Kidney (tissue), 14 donors: Measurements from ENCODE around the gene ADGRE1. TPM values are rescaled to one million over a fixed set of nuclear protein-coding genes. Genes with fewer than 3 reads are reported as not detected.

Experiments
- DNase-seq, 5 donors: peaks; one replicate each; pipeline ENCODE4 v3.0.0-alpha.2; 2013 to 2020
- FAIRE-seq: peaks from 2 replicates; lab custom pipeline; 2012; peaks lifted over from hg19 to GRCh38; lab: Jason Lieb, UNC
- H3K27ac ChIP-seq, 2 donors: one replicate each; pipeline ENCODE4 v1.7.0; 2013; ENCODE audit warnings: low read depth in 2 of 2, low read length in 2 of 2, inconsistent platforms in 1 of 2
- H3K27me3 ChIP-seq: one replicate; pipeline ENCODE4 v1.7.1; 2013; ENCODE audit warnings: low read length, inconsistent platforms; ENCODE audit not compliant: control insufficient read depth, insufficient read depth
- H3K36me3 ChIP-seq, 3 donors: one replicate each; pipeline versions ENCODE4 v1.7.0 to v1.7.1; 2013; ENCODE audit warnings: low read length in 3 of 3, control low read depth in 1 of 3, inconsistent platforms in 1 of 3; ENCODE audit not compliant: insufficient read depth in 3 of 3, control insufficient read depth in 2 of 3
- H3K4me1 ChIP-seq, 3 donors: one replicate each; pipeline versions ENCODE4 v1.7.0 to v1.7.1; 2013; ENCODE audit warnings: low read length in 3 of 3, inconsistent platforms in 1 of 3, low read depth in 1 of 3; ENCODE audit not compliant: control insufficient read depth in 2 of 3, insufficient read depth in 2 of 3
- H3K4me3 ChIP-seq, 3 donors: one replicate each; pipeline versions ENCODE4 v1.7.0 to v1.8.1; 2013; ENCODE audit warnings: low read length in 3 of 3, control low read depth in 1 of 3, inconsistent platforms in 1 of 3
- H3K9ac ChIP-seq, 3 donors: one replicate each; pipeline versions ENCODE4 v1.7.0 to v1.7.1; 2013; ENCODE audit warnings: low read length in 3 of 3, control low read depth in 1 of 3, inconsistent platforms in 1 of 3
- H3K9me3 ChIP-seq, 3 donors: one replicate each; pipeline versions ENCODE4 v1.7.0 to v1.7.1; 2013; ENCODE audit warnings: low read length in 3 of 3, control low read depth in 1 of 3, inconsistent platforms in 1 of 3; ENCODE audit not compliant: control insufficient read depth in 2 of 3, insufficient read depth in 1 of 3
- intact Hi-C: fragments of 100-400 bp; cut with DNase I; formaldehyde crosslinking; loops from one replicate; pipeline ENCODE4 v1.11.1; 2022
- polyA plus RNA-seq: library from polyadenylated mRNA; stranded (reverse); fragments of 350-450 nt; fragmentation: Illumina TruSeq; extraction: RNeasy Lipid Tissue Mini Kit (QIAGEN cat#74804); gene quantifications from one replicate; pipeline ENCODE4 v1.2.3, GENCODE V29; 2014; ENCODE audit warnings: low read depth, low replicate concordance; ENCODE audit not compliant: insufficient read depth
- total RNA-seq: library from RNA; stranded (reverse); fragmentation: NEBNext Ultra II Directional; extraction: Animal tissue kit (Norgen Biotek cat#: 25700); gene quantifications from one replicate; pipeline ENCODE4 v1.2.1, GENCODE V29; 2021
- TF ChIP-seq, protein P1 (sequence below): IDR thresholded peaks from 3 replicates; pipeline ENCODE4 v1.5.1; 2012; ENCODE audit warnings: mild to moderate bottlenecking, moderate library complexity, borderline replicate concordance; ENCODE audit not compliant: insufficient read depth; ENCODE audit errors: extremely low read depth
- donor health status: control.
- donor health status: control.
- donor health status: control.
- donor health status: control.
- donor health status: control.
- donor health status: DM: yes; HTN: yes; CAD: no.
- donor health status: Normal renal cell carcinoma (clear cell type).

ADGRE1 gene
- total and polyA plus RNA-seq, 2 donors from 2014 or later, result 0.19 to 1.3 TPM

DNA sequence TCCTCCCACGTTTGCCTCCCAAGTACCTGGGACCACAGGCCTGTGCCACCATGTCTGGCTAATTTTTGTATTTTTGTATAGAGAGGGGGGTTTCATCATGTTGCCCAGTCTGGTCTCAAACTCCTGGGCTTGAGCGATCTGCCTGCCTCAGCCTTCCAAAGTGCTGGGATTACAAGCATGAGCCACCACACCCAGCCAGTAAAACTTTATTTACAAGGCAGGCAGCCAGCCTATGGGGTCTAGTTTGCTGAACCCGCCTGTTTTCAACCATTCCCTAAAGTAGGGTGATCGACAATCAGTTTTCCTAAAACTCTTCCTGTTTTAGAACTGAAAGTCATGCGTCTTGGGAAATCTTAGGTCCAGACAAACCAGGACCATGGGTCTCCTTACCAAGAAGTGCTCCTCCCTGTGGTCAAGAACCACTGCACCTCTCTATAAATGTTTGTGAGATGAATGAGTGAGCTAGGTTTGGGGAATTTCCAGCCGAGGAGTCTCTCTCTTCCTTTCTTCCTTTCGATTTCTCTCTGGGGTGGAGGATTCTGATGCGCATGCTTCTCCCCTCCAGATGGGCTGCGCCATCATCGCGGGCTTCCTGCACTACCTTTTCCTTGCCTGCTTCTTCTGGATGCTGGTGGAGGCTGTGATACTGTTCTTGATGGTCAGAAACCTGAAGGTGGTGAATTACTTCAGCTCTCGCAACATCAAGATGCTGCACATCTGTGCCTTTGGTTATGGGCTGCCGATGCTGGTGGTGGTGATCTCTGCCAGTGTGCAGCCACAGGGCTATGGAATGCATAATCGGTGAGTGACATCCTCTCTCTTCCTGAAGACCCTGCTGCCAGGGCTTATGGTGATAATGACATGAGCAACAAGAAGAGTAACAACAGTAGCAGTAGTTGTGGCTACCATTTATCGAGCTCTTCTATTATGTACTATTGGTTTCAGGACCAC, 38.7 kb downstream of the ADGRE1 start:
- no peaks in the 10 kb centered on the region for H3K4me1 ChIP-seq
- no peak overlapping the region for H3K27ac ChIP-seq
- no peak for FAIRE-seq
- no peak overlapping the region for H3K4me3 ChIP-seq
- no peak overlapping the region for H3K9ac ChIP-seq
- no peaks in the 10 kb centered on the region for H3K27me3 ChIP-seq
- no peak for DNase-seq
- H3K9me3 ChIP-seq, result peaks cover 0 to 11% (median 2%) of the 10 kb centered on the region in 3 donors
- intact Hi-C loops, result no loop called here
- TF ChIP-seq, protein P1, sequence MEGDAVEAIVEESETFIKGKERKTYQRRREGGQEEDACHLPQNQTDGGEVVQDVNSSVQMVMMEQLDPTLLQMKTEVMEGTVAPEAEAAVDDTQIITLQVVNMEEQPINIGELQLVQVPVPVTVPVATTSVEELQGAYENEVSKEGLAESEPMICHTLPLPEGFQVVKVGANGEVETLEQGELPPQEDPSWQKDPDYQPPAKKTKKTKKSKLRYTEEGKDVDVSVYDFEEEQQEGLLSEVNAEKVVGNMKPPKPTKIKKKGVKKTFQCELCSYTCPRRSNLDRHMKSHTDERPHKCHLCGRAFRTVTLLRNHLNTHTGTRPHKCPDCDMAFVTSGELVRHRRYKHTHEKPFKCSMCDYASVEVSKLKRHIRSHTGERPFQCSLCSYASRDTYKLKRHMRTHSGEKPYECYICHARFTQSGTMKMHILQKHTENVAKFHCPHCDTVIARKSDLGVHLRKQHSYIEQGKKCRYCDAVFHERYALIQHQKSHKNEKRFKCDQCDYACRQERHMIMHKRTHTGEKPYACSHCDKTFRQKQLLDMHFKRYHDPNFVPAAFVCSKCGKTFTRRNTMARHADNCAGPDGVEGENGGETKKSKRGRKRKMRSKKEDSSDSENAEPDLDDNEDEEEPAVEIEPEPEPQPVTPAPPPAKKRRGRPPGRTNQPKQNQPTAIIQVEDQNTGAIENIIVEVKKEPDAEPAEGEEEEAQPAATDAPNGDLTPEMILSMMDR, result no peak
- H3K36me3 ChIP-seq, result no peaks in the 10 kb centered on the region

- no peak overlapping the region for H3K27ac ChIP-seq
- H3K9ac ChIP-seq, result no peak overlapping the region
- no peaks in the 10 kb centered on the region for H3K27me3 ChIP-seq
- H3K4me3 ChIP-seq, result no peak overlapping the region
- intact Hi-C loops, result no loop called here
- DNase-seq (no peak), FAIRE-seq (no peak)
- TF ChIP-seq, protein P1, result no peak
- H3K4me1 ChIP-seq, result no peaks in the 10 kb centered on the region
- H3K36me3 ChIP-seq, result no peaks in the 10 kb centered on the region
- H3K9me3 ChIP-seq, result peaks cover 0 to 9% (median 2%) of the 10 kb centered on the region in 3 donors
Measured at GRCh38 chr19:6930190-6930589, 42.8 kb downstream of the ADGRE1 start.

DNA sequence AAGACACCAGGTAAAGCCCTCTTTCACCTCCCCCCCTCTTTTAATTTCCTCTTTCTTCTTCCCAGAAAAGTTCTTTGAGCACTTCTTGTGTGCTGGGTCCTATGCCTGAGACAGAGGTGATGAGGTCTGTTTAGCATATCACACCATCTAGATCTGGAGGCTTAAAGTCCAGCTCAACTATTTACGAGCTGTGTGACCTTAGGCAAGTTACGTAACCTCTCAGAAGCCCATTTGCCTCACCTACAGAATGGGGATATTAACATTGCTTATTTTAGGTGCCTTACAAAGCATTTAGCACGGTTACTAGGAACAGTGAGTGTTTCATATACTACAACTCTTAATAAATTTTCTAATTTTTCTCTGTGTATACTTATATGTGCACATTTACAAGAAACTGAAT, 47.7 kb downstream of the ADGRE1 start:
- TF ChIP-seq, protein P1, result no peak
- Histone ChIP-seq H3K27me3 (no peaks in the 10 kb centered on the region), H3K4me3 (no peak overlapping the region), H3K27ac (no peak overlapping the region), H3K36me3 (no peaks in the 10 kb centered on the region), H3K9ac (no peak overlapping the region), H3K9me3 (peaks cover 0 to 9% (median 1%) of the 10 kb centered on the region in 3 donors), H3K4me1 (no peaks in the 10 kb centered on the region)
- DNase-seq (no peak), FAIRE-seq (no peak)
- intact Hi-C loops, result no loop called here
